ENCODE results near the gene LGALS1.
A peak's percentile ranks its signal among the peaks of the same experiment; 100 is the strongest.

The LGALS1 gene

GRCh38 chr22:37677493-37677974, 2.1 kb downstream of the LGALS1 start:
- Histone ChIP-seq H3K36me3 (ENCODE audit: control insufficient read depth in 4 of 4, insufficient read depth in 4 of 4, low read length in 3 of 4) (peaks cover 0 to 11% (median 2%) of the 10 kb centered on the region in 4 experiments), H3K4me1 (ENCODE audit: control extremely low read depth in 1 of 4, control insufficient read depth in 4 of 4, insufficient read depth in 4 of 4, low read length in 3 of 4) (peaks cover 4 to 69% (median 62%) of the 10 kb centered on the region in 4 experiments), H3K9me3 (ENCODE audit: control extremely low read depth in 1 of 5, control insufficient read depth in 4 of 5, insufficient read depth in 2 of 5, low read depth in 1 of 5, low read length in 4 of 5) (no peaks in the 10 kb centered on the region), H3K27ac (ENCODE audit: insufficient read depth in 1 of 2, low read depth in 1 of 2, low read length in 2 of 2, poor library complexity in 1 of 2, severe bottlenecking in 2 of 2) (peak overlapping the region; percentile 36 to 90), H3K27me3 (replicated peaks in 2 of 5; ENCODE audit: control insufficient read depth in 4 of 5, insufficient read depth in 5 of 5, low read length in 4 of 5) (no peaks in the 10 kb centered on the region), H3K4me3 (ENCODE audit: control insufficient read depth in 1 of 7, extremely low read depth in 1 of 7, insufficient read depth in 4 of 7, low read depth in 2 of 7, low read length in 6 of 7) (peak overlapping the region in 6 of 7 experiments; percentile 35 to 76 (median 62))
- POLR2A ChIA-PET, result interaction anchor here (1.4 to 1.6 kb wide), 2 partner anchors 16 to 19 kb away, joined by 5 read pairs; partner anchors contain the start of gene PDXP
- DNase-seq, result no peak
- CTCF ChIA-PET, result interaction anchor here (1.7 to 39.6 kb wide), 3 partner anchors 14 to 40 kb away, joined by 5 to 672 read pairs (median 494); partner anchors contain the start of genes LGALS1, PDXP and SH3BP1
- 80% methylated on average over 9 of the region's 15 CpGs for WGBS (ENCODE audit: insufficient coverage)

- H3K27me3 ChIP-seq (replicated peaks in 2 of 5; ENCODE audit: control insufficient read depth in 4 of 5, insufficient read depth in 5 of 5, low read length in 4 of 5), result no peaks in the 10 kb centered on the region
- DNase-seq, result no peak
- no peaks in the 10 kb centered on the region for H3K9me3 ChIP-seq (ENCODE audit: control extremely low read depth in 1 of 5, control insufficient read depth in 4 of 5, insufficient read depth in 2 of 5, low read depth in 1 of 5, low read length in 4 of 5)
- ChIA-PET POLR2A (no interaction called here), CTCF (interaction anchor here (1.7 to 39.6 kb wide), 3 partner anchors 15 to 41 kb away, joined by 5 to 672 read pairs (median 494); partner anchors contain the start of genes LGALS1, PDXP and SH3BP1)
- WGBS (ENCODE audit: insufficient coverage), result 93% methylated on average over 17 of the region's 18 CpGs
- no peak overlapping the region for H3K27ac ChIP-seq (ENCODE audit: insufficient read depth in 1 of 2, low read depth in 1 of 2, low read length in 2 of 2, poor library complexity in 1 of 2, severe bottlenecking in 2 of 2)
- no peak overlapping the region for H3K4me3 ChIP-seq (ENCODE audit: control insufficient read depth in 1 of 7, extremely low read depth in 1 of 7, insufficient read depth in 4 of 7, low read depth in 2 of 7, low read length in 6 of 7)
- H3K4me1 ChIP-seq (ENCODE audit: control extremely low read depth in 1 of 4, control insufficient read depth in 4 of 4, insufficient read depth in 4 of 4, low read length in 3 of 4), result peaks cover 3 to 60% (median 54%) of the 10 kb centered on the region in 4 experiments
- H3K36me3 ChIP-seq (ENCODE audit: control insufficient read depth in 4 of 4, insufficient read depth in 4 of 4, low read length in 3 of 4), result peaks cover 0 to 11% (median 2%) of the 10 kb centered on the region in 4 experiments
These were observed 2.9 kb downstream of the LGALS1 start for GRCh38 chr22:37678372-37678771.

- H3K4me1 ChIP-seq (ENCODE audit: control extremely low read depth in 1 of 4, control insufficient read depth in 4 of 4, insufficient read depth in 4 of 4, low read length in 3 of 4), result peaks cover 0 to 49% (median 43%) of the 10 kb centered on the region in 4 experiments
- CTCF ChIA-PET, result interaction anchor here (0.6 to 39.6 kb wide), 8 partner anchors 8 to 275 kb away, joined by 3 to 672 read pairs (median 3); partner anchors contain the start of genes LGALS1, PDXP and SH3BP1
- H3K36me3 ChIP-seq (ENCODE audit: control insufficient read depth in 4 of 4, insufficient read depth in 4 of 4, low read length in 3 of 4), result peaks cover 0 to 11% (median 2%) of the 10 kb centered on the region in 4 experiments
- 98% methylated on average over 6 of the region's 8 CpGs for WGBS (ENCODE audit: insufficient coverage)
- H3K4me3 ChIP-seq (ENCODE audit: control insufficient read depth in 1 of 7, extremely low read depth in 1 of 7, insufficient read depth in 4 of 7, low read depth in 2 of 7, low read length in 6 of 7), result no peak overlapping the region
- H3K27ac ChIP-seq (ENCODE audit: insufficient read depth in 1 of 2, low read depth in 1 of 2, low read length in 2 of 2, poor library complexity in 1 of 2, severe bottlenecking in 2 of 2), result no peak overlapping the region
- H3K27me3 ChIP-seq (replicated peaks in 2 of 5; ENCODE audit: control insufficient read depth in 4 of 5, insufficient read depth in 5 of 5, low read length in 4 of 5), result no peaks in the 10 kb centered on the region
- no peaks in the 10 kb centered on the region for H3K9me3 ChIP-seq (ENCODE audit: control extremely low read depth in 1 of 5, control insufficient read depth in 4 of 5, insufficient read depth in 2 of 5, low read depth in 1 of 5, low read length in 4 of 5)
- no peak for DNase-seq
- POLR2A ChIA-PET, result no interaction called here
These were observed 4.2 kb downstream of the LGALS1 start for GRCh38 chr22:37679670-37680069.

- 94% methylated on average over 6 of the region's 7 CpGs for WGBS (ENCODE audit: insufficient coverage)
- ChIA-PET CTCF (interaction anchor here (0.6 to 39.6 kb wide), 11 partner anchors 8 to 276 kb away, joined by 3 to 672 read pairs (median 3); partner anchors contain the start of genes LGALS1, PDXP and SH3BP1), POLR2A (interaction anchor here (0.6 kb wide), 2 partner anchors 47 to 184 kb away, joined by 3 to 5 read pairs; no protein-coding TSS in a partner anchor)
- H3K4me3 ChIP-seq (ENCODE audit: control insufficient read depth in 1 of 7, extremely low read depth in 1 of 7, insufficient read depth in 4 of 7, low read depth in 2 of 7, low read length in 6 of 7), result no peak overlapping the region
- no peak for DNase-seq
- H3K27ac ChIP-seq (ENCODE audit: insufficient read depth in 1 of 2, low read depth in 1 of 2, low read length in 2 of 2, poor library complexity in 1 of 2, severe bottlenecking in 2 of 2), result no peak overlapping the region
- H3K4me1 ChIP-seq (ENCODE audit: control extremely low read depth in 1 of 4, control insufficient read depth in 4 of 4, insufficient read depth in 4 of 4, low read length in 3 of 4), result peaks cover 0 to 43% (median 37%) of the 10 kb centered on the region in 4 experiments
- no peaks in the 10 kb centered on the region for H3K9me3 ChIP-seq (ENCODE audit: control extremely low read depth in 1 of 5, control insufficient read depth in 4 of 5, insufficient read depth in 2 of 5, low read depth in 1 of 5, low read length in 4 of 5)
- no peaks in the 10 kb centered on the region for H3K27me3 ChIP-seq (replicated peaks in 2 of 5; ENCODE audit: control insufficient read depth in 4 of 5, insufficient read depth in 5 of 5, low read length in 4 of 5)
- peaks cover 0 to 11% (median 2%) of the 10 kb centered on the region in 4 experiments for H3K36me3 ChIP-seq (ENCODE audit: control insufficient read depth in 4 of 4, insufficient read depth in 4 of 4, low read length in 3 of 4)
These were observed 4.9 kb downstream of the LGALS1 start for GRCh38 chr22:37680191-37680851.

- CTCF ChIA-PET, result interaction anchor here (0.9 to 39.6 kb wide), 7 partner anchors 13 to 83 kb away, joined by 3 to 672 read pairs (median 5); partner anchors contain the start of genes LGALS1, PDXP and SH3BP1
- no peaks in the 10 kb centered on the region for H3K9me3 ChIP-seq (ENCODE audit: control extremely low read depth in 1 of 5, control insufficient read depth in 4 of 5, insufficient read depth in 2 of 5, low read depth in 1 of 5, low read length in 4 of 5)
- 95% methylated on average over 2 of the region's 2 CpGs for WGBS (ENCODE audit: insufficient coverage)
- DNase-seq, result no peak
- peaks cover 0 to 38% (median 32%) of the 10 kb centered on the region in 4 experiments for H3K4me1 ChIP-seq (ENCODE audit: control extremely low read depth in 1 of 4, control insufficient read depth in 4 of 4, insufficient read depth in 4 of 4, low read length in 3 of 4)
- POLR2A ChIA-PET, result interaction anchor here (0.6 to 1.2 kb wide), 6 partner anchors 20 to 183 kb away, joined by 3 to 7 read pairs (median 4); no protein-coding TSS in a partner anchor
- H3K4me3 ChIP-seq (ENCODE audit: control insufficient read depth in 1 of 7, extremely low read depth in 1 of 7, insufficient read depth in 4 of 7, low read depth in 2 of 7, low read length in 6 of 7), result no peak overlapping the region
- no peak overlapping the region for H3K27ac ChIP-seq (ENCODE audit: insufficient read depth in 1 of 2, low read depth in 1 of 2, low read length in 2 of 2, poor library complexity in 1 of 2, severe bottlenecking in 2 of 2)
- no peaks in the 10 kb centered on the region for H3K27me3 ChIP-seq (replicated peaks in 2 of 5; ENCODE audit: control insufficient read depth in 4 of 5, insufficient read depth in 5 of 5, low read length in 4 of 5)
- H3K36me3 ChIP-seq (ENCODE audit: control insufficient read depth in 4 of 4, insufficient read depth in 4 of 4, low read length in 3 of 4), result peaks cover 0 to 11% (median 2%) of the 10 kb centered on the region in 4 experiments
These were observed 5.6 kb downstream of the LGALS1 start for GRCh38 chr22:37681001-37681424.

- no peaks in the 10 kb centered on the region for H3K9me3 ChIP-seq (ENCODE audit: control extremely low read depth in 1 of 5, control insufficient read depth in 4 of 5, insufficient read depth in 2 of 5, low read depth in 1 of 5, low read length in 4 of 5)
- WGBS (ENCODE audit: insufficient coverage), result 31% methylated on average over 3 of the region's 6 CpGs
- ChIA-PET POLR2A (interaction anchor here (0.8 to 1.2 kb wide), 4 partner anchors 20 to 44 kb away, joined by 4 to 7 read pairs (median 4); no protein-coding TSS in a partner anchor), CTCF (interaction anchor here (0.9 to 39.6 kb wide), 8 partner anchors 12 to 83 kb away, joined by 3 to 672 read pairs (median 4); partner anchors contain the start of genes LGALS1, PDXP and SH3BP1)
- H3K4me3 ChIP-seq (ENCODE audit: control insufficient read depth in 1 of 7, extremely low read depth in 1 of 7, insufficient read depth in 4 of 7, low read depth in 2 of 7, low read length in 6 of 7), result no peak overlapping the region
- DNase-seq, result peak; percentile 62 to 83 (median 78)
- H3K27me3 ChIP-seq (replicated peaks in 2 of 5; ENCODE audit: control insufficient read depth in 4 of 5, insufficient read depth in 5 of 5, low read length in 4 of 5), result no peaks in the 10 kb centered on the region
- peaks cover 0 to 35% (median 29%) of the 10 kb centered on the region in 4 experiments for H3K4me1 ChIP-seq (ENCODE audit: control extremely low read depth in 1 of 4, control insufficient read depth in 4 of 4, insufficient read depth in 4 of 4, low read length in 3 of 4)
- peaks cover 0 to 11% (median 2%) of the 10 kb centered on the region in 4 experiments for H3K36me3 ChIP-seq (ENCODE audit: control insufficient read depth in 4 of 4, insufficient read depth in 4 of 4, low read length in 3 of 4)
- no peak overlapping the region for H3K27ac ChIP-seq (ENCODE audit: insufficient read depth in 1 of 2, low read depth in 1 of 2, low read length in 2 of 2, poor library complexity in 1 of 2, severe bottlenecking in 2 of 2)
These were observed 6.2 kb downstream of the LGALS1 start for GRCh38 chr22:37681556-37682049.

Measured in common myeloid progenitor, CD34-positive (primary cell).